Measurements from ENCODE around the gene FUT8.

Gene FUT8

DNA sequence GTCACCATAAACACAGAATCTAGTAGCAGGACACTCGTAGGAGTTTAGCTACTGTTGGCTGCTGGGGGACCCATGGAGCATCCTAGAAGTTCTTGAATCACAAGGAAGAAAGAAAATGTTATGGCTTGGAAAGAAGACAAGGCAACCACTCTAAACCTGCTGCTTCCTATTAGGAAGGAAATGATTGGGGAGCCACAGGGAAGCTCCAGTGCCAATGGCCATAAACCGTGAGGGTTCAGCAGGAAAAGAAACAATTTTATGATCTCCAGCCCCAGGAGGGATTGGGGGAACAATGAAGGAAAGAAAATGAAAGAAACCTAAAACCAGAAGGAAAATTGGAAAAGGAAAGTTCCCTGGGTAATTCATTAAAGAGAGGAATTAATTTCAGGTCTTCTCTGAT, 372.0 kb downstream of the FUT8 start:
- Histone ChIP-seq H3K36me3 (ENCODE audit: insufficient read depth, low read depth, low read length) (no peaks in the 10 kb centered on the region), H3K4me3 (ENCODE audit: low read length) (no peak overlapping the region), H3K27me3 (ENCODE audit: insufficient read depth, low read length) (no peaks in the 10 kb centered on the region; the same call in 1 of the 2 replicates), H3K27ac (ENCODE audit: low read length) (no peak overlapping the region), H3K9ac (ENCODE audit: low read depth, low read length) (no peak overlapping the region), H3K4me1 (ENCODE audit: insufficient read depth, low read length) (no peaks in the 10 kb centered on the region), H3K9me3 (ENCODE audit: insufficient read depth, low read depth, low read length) (no peaks in the 10 kb centered on the region)

- no peaks in the 10 kb centered on the region for H3K36me3 ChIP-seq (ENCODE audit: insufficient read depth, low read depth, low read length)
- no peaks in the 10 kb centered on the region for H3K9me3 ChIP-seq (ENCODE audit: insufficient read depth, low read depth, low read length)
- no peak overlapping the region for H3K9ac ChIP-seq (ENCODE audit: low read depth, low read length)
- no peaks in the 10 kb centered on the region for H3K27me3 ChIP-seq (ENCODE audit: insufficient read depth, low read length)
- H3K4me1 ChIP-seq (ENCODE audit: insufficient read depth, low read length), result no peaks in the 10 kb centered on the region
- no peak overlapping the region for H3K4me3 ChIP-seq (ENCODE audit: low read length)
- H3K27ac ChIP-seq (ENCODE audit: low read length), result no peak overlapping the region
Observed at GRCh38 chr14:65787461-65787860, 374.9 kb downstream of the FUT8 start.

DNA sequence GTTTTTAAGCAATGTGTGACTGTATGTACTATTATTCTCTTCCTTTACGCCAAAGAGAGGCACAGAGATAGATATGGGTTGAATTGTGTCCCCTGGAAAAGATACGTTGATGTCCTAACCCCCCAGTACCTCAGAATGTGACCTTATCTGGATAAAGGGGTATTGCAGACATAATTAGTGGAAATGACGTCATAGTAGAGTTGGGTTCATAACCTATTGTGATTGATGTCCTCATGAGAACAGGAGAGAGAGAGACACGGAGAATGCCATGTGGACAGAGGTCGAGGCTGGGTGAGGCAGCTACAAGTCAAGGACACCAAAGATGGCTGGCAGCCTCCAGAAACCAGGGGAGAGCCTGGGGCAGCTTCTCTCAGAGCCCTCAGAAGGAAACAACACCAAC, 376.3 kb downstream of the FUT8 start:
- Histone ChIP-seq H3K4me3 (ENCODE audit: low read length) (no peak overlapping the region), H3K9ac (ENCODE audit: low read depth, low read length) (no peak overlapping the region), H3K27ac (ENCODE audit: low read length) (no peak overlapping the region), H3K36me3 (ENCODE audit: insufficient read depth, low read depth, low read length) (no peaks in the 10 kb centered on the region), H3K4me1 (ENCODE audit: insufficient read depth, low read length) (no peaks in the 10 kb centered on the region), H3K9me3 (ENCODE audit: insufficient read depth, low read depth, low read length) (no peaks in the 10 kb centered on the region), H3K27me3 (ENCODE audit: insufficient read depth, low read length) (no peaks in the 10 kb centered on the region)

DNA sequence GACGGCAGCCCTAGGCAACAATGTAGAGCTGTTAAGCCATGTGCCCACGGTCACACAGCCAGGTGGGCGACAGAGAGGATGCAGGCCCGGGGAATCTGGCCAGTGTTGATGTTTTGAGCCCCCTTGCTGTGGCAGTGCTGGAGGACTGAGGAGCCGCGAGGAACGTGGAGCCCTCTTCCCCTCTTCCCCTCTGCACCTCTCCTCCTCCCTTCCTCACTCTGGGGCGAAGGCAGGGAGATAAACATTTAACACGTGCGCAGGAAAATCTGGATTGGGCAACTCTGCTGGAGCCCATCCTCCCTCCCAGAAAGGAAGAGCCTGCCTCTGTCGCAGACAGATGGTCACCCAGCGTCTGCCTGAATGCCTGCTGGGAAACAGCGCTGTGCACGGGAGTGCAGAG, 376.8 kb downstream of the FUT8 start:
- Histone ChIP-seq H3K27me3 (ENCODE audit: insufficient read depth, low read length) (no peaks in the 10 kb centered on the region), H3K9ac (ENCODE audit: low read depth, low read length) (no peak overlapping the region), H3K4me3 (ENCODE audit: low read length) (no peak overlapping the region), H3K9me3 (ENCODE audit: insufficient read depth, low read depth, low read length) (no peaks in the 10 kb centered on the region), H3K4me1 (ENCODE audit: insufficient read depth, low read length) (no peaks in the 10 kb centered on the region), H3K36me3 (ENCODE audit: insufficient read depth, low read depth, low read length) (no peaks in the 10 kb centered on the region), H3K27ac (ENCODE audit: low read length) (no peak overlapping the region)

- Histone ChIP-seq H3K27me3 (ENCODE audit: insufficient read depth, low read length) (no peaks in the 10 kb centered on the region), H3K4me3 (ENCODE audit: low read length) (no peak overlapping the region), H3K9ac (ENCODE audit: low read depth, low read length) (no peak overlapping the region), H3K36me3 (ENCODE audit: insufficient read depth, low read depth, low read length) (no peaks in the 10 kb centered on the region), H3K4me1 (ENCODE audit: insufficient read depth, low read length) (no peaks in the 10 kb centered on the region), H3K9me3 (ENCODE audit: insufficient read depth, low read depth, low read length) (no peaks in the 10 kb centered on the region), H3K27ac (ENCODE audit: low read length) (no peak overlapping the region)
Observed at GRCh38 chr14:65790172-65790815, 377.8 kb downstream of the FUT8 start.

GRCh38 chr14:65791191-65791981, 378.9 kb downstream of the FUT8 start:
- Histone ChIP-seq H3K27ac (ENCODE audit: low read length) (no peak overlapping the region), H3K9me3 (ENCODE audit: insufficient read depth, low read depth, low read length) (no peaks in the 10 kb centered on the region), H3K36me3 (ENCODE audit: insufficient read depth, low read depth, low read length) (no peaks in the 10 kb centered on the region), H3K9ac (ENCODE audit: low read depth, low read length) (no peak overlapping the region), H3K27me3 (ENCODE audit: insufficient read depth, low read length) (no peaks in the 10 kb centered on the region), H3K4me3 (ENCODE audit: low read length) (no peak overlapping the region), H3K4me1 (ENCODE audit: insufficient read depth, low read length) (no peaks in the 10 kb centered on the region)

DNA sequence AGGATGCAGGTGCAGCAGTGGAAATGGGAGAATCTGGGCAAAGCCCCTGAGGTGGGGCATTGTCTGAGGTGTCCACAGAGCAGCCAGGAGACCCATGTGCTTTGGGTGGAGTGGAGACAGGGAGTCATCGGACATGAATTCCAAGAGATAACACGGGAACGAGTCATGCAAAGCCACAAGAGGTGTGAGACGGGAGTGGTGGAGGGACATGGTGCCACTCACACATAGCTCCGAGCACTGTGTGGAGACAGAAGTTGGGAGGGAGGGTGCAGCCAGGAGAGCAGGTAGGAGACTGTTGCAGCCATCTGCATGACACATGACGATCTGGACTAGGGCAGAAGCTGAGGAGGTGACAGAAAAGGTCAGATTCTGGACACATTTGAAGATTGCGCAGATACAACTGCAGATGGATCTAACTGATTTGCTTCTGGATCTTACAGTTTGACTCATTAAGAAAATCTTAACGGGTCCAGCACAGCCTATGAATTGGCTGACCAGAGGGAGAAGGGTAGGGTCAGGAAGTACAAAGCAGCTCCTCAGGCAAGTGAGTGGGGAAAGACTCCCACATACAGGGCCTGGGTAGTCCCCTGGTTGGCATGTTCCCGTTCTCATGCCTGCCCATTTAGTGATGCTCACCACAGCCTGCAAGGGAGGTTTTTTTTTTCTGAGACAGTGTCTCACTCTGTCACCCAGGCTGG, 379.8 kb downstream of the FUT8 start:
- H3K36me3 ChIP-seq (ENCODE audit: insufficient read depth, low read depth, low read length), result no peaks in the 10 kb centered on the region
- H3K27me3 ChIP-seq (ENCODE audit: insufficient read depth, low read length), result no peaks in the 10 kb centered on the region
- H3K9me3 ChIP-seq (ENCODE audit: insufficient read depth, low read depth, low read length), result no peaks in the 10 kb centered on the region
- H3K9ac ChIP-seq (ENCODE audit: low read depth, low read length), result no peak overlapping the region
- H3K27ac ChIP-seq (ENCODE audit: low read length), result no peak overlapping the region
- H3K4me3 ChIP-seq (ENCODE audit: low read length), result no peak overlapping the region
- H3K4me1 ChIP-seq (ENCODE audit: insufficient read depth, low read length), result no peaks in the 10 kb centered on the region
